GM18526 (cell line): ENCODE results near the gene B2M.
A peak's percentile ranks its signal among the peaks of the same experiment; 100 is the strongest.

Experiments used
- POLR2A ChIP-seq: IDR thresholded peaks from 3 replicates; pipeline ENCODE4 v1.6.1; 2011; ENCODE audit not compliant: insufficient read length; ENCODE audit errors: extremely low read depth

Gene B2M

GRCh38 chr15:44716983-44717602, 5.8 kb downstream of the B2M start:
- peak; percentile 11 for TF ChIP-seq POLR2A

- no peak for TF ChIP-seq POLR2A
Observed at GRCh38 chr15:44718180-44718926, 7.0 kb downstream of the B2M start.

- no peak for TF ChIP-seq POLR2A
Observed at GRCh38 chr15:44718927-44719292, 7.6 kb downstream of the B2M start.

DNA sequence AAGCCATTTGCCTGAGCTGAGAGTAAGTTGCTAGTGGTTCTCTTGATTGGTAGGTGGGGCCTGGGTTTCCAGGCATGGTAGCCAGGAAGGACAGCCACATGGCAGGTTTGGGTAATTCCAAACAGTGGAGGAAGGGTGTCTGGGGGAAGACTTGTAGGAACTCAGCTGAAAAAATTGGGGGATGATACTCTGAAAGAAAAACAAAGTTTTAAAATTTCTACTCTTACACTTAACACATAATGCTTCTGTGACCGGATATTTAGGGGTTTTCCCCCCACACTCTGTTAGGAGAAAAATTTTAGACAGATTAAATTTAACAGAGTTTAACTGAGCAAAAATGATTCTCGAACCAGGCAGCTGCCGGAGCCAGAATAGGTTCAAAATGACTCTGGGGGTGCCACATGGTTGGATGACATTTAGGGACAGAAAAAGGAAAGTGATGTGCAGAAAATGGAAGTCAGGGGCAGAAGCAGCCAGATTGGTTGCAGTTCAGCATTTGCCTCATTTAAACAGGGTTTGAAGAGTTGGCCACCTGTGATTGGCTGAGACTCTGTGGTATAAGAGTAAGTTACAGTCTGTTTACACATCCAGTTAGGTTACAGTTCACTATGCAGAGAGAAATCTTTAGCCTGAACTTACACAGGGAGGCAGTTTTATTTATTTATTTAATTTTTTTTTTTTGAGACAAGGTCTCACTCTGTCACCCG, 8.1 kb downstream of the B2M start:
- TF ChIP-seq POLR2A, result peak; percentile 66

DNA sequence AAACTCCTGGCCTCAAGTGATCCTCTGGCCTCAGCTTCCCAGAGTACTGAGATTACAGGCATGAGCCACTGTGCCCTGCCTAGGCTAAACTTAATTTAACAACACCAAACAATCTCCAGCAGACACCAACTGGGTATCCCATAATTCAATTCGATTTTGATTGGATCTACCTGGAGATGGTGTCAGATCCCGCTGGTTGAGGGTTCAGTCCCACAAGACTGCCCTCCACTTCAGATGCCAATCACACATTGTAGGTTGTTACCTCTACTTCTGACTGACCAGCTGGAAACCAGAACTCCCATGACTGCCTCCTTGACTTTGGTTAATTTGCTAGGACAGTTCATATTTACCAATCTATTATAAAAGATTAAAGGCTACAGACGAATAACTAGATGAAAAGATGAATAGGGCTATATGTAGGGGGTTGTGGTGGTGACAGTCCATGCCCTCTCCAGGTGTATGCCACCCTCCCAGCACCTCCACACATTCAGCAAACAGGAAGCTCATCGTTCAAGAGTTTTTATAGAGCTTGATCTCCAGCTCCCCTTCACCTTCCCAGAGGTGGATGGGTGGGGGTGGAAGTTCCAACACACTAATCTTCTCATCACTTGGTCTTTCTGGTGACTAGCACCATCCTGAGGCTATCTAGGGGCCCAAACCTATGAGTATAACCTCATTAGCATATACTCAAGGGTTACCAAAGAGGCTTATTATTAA, 9.3 kb downstream of the B2M start:
- TF ChIP-seq POLR2A, result peak; percentile 32

- TF ChIP-seq POLR2A, result no peak
Observed at GRCh38 chr15:44722011-44722410, 10.7 kb downstream of the B2M start.

DNA sequence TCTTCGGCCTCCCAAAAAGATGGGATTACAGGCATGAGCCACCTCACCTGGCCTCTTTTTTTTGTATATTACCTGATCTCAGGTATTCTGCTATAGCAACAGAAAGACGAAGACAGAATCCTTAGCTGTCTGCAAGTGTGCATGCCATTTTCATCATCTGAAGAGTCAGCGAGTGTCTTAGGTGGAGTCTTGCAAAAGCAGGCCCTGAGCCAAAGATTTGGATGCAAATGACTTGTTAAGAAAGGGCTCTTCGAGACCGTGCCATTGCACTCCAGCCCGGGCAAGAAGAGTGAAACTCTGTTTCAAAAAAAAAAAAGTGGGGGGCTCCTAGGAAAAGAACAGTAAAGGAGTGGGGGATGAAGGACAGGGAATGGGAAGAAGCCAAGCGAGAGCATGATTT, 14.8 kb downstream of the B2M start:
- no peak for TF ChIP-seq POLR2A

- peak; percentile 71 for TF ChIP-seq POLR2A
Observed at GRCh38 chr15:44726568-44727484, 15.5 kb downstream of the B2M start.

DNA sequence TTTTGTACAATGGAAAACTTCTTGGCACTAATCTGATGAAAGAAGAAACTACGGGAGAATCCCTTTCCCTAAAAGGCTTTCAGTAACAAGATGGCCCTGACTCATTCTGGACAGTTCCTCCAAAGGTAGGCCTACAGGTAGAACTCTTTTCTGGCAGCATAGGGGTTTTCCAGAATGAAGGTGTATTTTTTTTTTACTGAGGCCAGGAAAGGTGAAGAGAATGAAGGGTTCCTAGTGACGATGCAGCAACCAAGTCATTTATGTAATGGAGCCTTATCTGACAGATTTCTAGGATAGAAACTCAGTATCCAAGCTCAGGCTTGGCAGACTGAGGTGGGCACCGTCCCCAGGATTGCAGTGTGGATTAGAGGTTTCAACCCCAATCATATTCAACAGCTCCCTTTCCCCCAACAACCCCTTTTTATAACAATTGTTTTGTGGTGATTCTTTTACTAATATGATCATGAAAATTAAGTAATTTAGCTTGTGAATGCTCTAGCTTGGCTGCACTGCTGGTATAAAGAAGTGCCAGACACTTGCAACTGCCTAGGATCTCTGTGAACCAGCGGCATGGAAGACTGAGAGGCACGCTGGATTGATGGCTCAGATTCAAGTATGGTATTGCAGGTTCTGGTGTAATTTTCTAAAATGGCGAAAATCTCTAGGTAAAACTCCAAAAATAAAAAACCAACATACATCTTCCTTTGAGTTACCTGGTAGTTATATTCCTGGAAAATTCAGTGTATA, 16.3 kb downstream of the B2M start:
- TF ChIP-seq POLR2A, result no peak

GRCh38 chr15:44728232-44728575, 16.9 kb downstream of the B2M start:
- TF ChIP-seq POLR2A, result peak; percentile 52

GRCh38 chr15:44728576-44729407, 17.5 kb downstream of the B2M start:
- TF ChIP-seq POLR2A, result peak; percentile 94

- no peak for TF ChIP-seq POLR2A
Observed at GRCh38 chr15:44729408-44730127, 18.3 kb downstream of the B2M start.
